ENCODE data around the gene MYLK3.

Gene MYLK3

DNA sequence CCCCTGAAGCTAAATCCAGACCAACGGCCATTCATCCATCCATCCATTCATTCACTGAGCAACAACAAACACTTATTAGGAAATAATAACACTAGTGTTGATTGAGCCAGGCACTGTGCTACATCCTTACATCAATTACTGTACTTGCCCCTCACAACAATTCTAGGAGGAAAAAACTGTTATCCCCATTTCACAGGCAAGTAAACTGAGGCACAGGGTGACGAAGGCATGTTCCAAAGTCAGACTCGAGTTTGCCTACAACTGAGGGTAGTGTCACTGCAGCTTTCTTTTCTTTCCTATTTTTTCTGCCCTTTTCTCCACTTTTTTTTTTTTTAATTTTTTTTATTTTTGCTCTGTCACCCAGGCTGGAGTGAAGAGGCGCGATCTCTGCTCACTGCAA, 11.2 kb upstream of the MYLK3 start:
- TF ChIP-seq, protein P1, sequence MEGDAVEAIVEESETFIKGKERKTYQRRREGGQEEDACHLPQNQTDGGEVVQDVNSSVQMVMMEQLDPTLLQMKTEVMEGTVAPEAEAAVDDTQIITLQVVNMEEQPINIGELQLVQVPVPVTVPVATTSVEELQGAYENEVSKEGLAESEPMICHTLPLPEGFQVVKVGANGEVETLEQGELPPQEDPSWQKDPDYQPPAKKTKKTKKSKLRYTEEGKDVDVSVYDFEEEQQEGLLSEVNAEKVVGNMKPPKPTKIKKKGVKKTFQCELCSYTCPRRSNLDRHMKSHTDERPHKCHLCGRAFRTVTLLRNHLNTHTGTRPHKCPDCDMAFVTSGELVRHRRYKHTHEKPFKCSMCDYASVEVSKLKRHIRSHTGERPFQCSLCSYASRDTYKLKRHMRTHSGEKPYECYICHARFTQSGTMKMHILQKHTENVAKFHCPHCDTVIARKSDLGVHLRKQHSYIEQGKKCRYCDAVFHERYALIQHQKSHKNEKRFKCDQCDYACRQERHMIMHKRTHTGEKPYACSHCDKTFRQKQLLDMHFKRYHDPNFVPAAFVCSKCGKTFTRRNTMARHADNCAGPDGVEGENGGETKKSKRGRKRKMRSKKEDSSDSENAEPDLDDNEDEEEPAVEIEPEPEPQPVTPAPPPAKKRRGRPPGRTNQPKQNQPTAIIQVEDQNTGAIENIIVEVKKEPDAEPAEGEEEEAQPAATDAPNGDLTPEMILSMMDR (IDR thresholded peaks at IDR 0.05; ENCODE audit: low read depth, low read length, missing control alignments): no peak
- no peak for DNase-seq (ENCODE audit: low read depth)
- H3K4me3 ChIP-seq (ENCODE audit: low read depth, low read length): no peak overlapping the region

DNA sequence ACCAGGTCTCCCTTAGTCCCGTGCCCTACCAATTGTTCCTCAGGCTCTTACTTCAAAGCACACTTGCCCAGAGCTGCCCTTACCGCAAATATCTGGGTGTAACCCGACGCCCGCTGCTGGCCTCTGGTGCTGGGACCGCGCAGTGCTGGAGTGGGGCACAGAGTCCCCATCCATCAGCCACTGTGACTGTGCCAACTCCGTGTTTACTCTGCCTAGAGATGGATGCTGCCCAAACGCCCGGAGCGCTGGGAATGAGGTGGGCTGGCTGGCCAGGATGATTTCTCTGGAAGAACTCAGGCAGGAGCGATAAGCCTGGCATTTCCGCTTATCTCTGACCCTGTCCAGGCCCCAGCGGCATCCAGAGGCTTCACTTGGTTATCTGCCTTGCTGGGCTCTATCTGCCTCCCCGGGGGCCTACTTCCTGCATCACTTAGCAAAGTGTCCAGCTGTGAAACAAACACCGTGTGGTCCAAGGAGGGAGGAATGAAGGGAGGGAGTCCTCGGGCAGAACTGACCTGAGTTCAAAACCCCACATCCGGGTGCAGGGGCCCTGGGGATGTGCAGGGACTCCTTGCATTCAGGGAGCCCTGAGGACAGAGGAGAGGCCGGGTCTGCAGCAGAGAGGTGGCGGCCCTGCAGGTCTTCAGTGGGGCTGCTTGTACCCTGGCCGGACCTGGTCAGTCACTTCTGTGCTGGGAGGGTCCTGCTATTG, 9.4 kb upstream of the MYLK3 start:
- no peak for DNase-seq (ENCODE audit: low read depth)
- TF ChIP-seq, protein P1 (IDR thresholded peaks at IDR 0.05; ENCODE audit: low read depth, low read length, missing control alignments): no peak
- no peak overlapping the region for H3K4me3 ChIP-seq (ENCODE audit: low read depth, low read length)

DNA sequence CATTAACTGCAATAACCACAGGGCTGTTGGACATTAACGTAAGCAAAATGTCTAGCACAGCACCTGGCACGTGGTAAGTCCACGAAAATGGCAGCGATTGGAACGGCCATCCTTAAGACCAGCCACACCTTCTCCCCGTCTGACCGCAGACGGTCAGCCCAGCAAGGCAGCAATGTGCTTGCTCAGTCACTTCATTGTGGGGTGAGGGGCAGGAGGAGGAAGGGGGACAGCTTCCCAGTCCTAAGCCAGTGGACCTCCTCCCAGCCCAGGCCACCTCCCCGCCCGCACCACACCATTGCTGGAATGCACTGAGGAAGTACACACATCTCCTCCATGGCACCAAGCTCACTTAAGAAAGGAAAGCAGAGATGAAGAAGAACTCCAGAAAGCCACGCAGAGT, 8.6 kb upstream of the MYLK3 start:
- DNase-seq (ENCODE audit: low read depth): no peak
- TF ChIP-seq, protein P1 (IDR thresholded peaks at IDR 0.05; ENCODE audit: low read depth, low read length, missing control alignments): no peak
- H3K4me3 ChIP-seq (ENCODE audit: low read depth, low read length): no peak overlapping the region

DNA sequence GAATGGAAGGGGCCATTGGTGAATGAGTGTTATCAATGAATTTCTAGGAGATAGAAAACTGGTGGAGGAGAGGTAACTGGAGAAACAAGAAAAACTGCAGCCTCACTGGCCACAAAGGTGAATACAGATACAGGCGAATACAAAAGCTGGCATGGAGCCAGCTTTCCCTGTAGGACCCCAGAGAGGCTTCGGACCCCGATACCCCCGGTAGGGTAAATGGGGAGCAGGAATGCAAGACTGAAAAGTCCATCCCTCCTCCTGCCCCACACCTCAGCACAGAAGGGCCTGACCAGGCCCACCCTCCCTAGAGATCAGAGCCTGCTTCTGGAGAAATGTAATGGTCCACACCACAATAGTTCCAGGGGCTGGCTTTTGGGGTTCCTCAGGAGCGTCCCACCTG, 4.9 kb upstream of the MYLK3 start:
- DNase-seq (ENCODE audit: low read depth): no peak
- TF ChIP-seq, protein P1 (IDR thresholded peaks at IDR 0.05; ENCODE audit: low read depth, low read length, missing control alignments): no peak
- no peak overlapping the region for H3K4me3 ChIP-seq (ENCODE audit: low read depth, low read length)

DNA sequence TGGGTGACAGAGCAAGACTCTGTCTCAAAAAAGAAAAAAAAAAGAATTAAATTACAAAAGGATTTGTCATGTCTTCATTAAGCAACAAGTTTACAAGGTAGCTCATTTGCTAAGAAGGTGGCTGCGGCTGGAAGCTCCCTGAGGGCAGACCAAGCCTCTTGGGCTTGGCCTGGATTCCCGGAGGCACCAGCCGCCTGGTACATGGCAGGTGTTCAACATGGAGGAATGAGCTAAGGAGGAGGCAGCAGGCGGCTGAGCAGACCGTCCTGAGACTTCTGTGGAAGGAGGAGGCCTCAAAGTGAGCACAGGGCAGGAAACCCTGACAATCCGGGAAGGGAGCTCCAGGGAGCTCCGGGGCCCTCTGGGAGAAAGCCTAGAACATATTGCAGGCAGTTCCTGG, 3.2 kb upstream of the MYLK3 start:
- no peak for DNase-seq (ENCODE audit: low read depth)
- TF ChIP-seq, protein P1 (IDR thresholded peaks at IDR 0.05; ENCODE audit: low read depth, low read length, missing control alignments): no peak
- H3K4me3 ChIP-seq (ENCODE audit: low read depth, low read length): no peak overlapping the region

DNA sequence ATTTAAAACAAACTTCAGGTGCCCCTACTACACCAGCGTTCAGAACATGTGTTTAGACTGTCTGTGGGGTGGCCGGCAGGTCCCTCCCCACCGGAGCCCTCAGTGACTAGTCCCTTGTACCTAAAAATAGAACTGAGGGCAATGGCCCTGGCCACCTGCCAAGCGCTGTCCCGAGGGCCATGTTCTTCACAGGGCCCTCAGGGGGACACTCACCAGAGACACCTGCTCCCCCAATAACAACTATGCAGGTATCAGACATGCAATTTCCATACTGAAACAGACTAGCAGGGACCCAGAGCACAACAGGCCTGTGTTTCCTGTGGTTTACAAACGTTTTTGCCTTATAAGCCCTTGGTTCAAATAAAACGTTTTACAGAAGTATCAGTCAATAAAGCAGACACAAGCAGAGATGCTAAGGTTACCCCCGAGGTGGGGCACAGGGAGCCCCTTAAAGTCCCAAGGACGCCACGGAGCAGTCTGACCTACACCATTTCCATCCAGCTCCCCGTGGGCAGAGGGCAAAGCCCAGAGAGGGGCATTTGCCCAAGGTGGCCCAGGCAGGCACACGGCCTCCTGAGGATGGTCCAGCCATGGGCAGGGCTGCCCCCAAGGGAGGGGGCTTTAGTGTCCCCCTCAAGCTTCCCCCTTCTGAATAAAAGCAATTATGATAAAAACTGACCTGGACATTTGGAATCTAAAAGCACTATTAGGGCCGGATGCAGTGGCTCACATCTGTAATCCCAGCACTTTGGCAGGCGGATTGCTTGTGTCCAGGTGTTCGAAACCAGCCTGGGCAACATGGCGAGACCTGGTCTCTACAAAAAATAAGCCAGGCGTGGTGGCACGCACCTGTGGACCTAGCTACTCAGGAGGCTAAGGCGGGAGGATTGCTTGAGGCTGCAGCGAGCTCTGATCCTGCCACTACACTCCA, 896 bp upstream of the MYLK3 start:
- H3K4me3 ChIP-seq (ENCODE audit: low read depth, low read length): no peak overlapping the region
- DNase-seq (ENCODE audit: low read depth): no peak
- TF ChIP-seq, protein P1 (IDR thresholded peaks at IDR 0.05; ENCODE audit: low read depth, low read length, missing control alignments): no peak

Measured in GM12864 (cell line).